Trophoblast cell (in vitro differentiated cells and primary cell): Measurements from ENCODE around the gene RPL29.

Experiments
- DNase-seq, 2 donors: peaks; one replicate each; pipeline ENCODE4 v3.0.0-alpha.2; 2016
- H2AFZ ChIP-seq: 2 replicates; pipeline ENCODE4 v1.6.1; 2013; ENCODE audit warnings: low read length, moderate library complexity, mild to moderate bottlenecking; ENCODE audit not compliant: insufficient read depth, poor library complexity
- H2AK5ac ChIP-seq: 2 replicates; pipeline ENCODE4 v1.6.1; 2013; ENCODE audit warnings: mild to moderate bottlenecking, low read length
- H2BK120ac ChIP-seq: 2 replicates; pipeline ENCODE4 v1.6.1; 2013; ENCODE audit warnings: low read length, mild to moderate bottlenecking, moderate library complexity; ENCODE audit not compliant: insufficient read depth, poor library complexity
- H2BK12ac ChIP-seq: 2 replicates; pipeline ENCODE4 v1.6.1; 2013; ENCODE audit warnings: mild to moderate bottlenecking, low read length, moderate library complexity
- H2BK5ac ChIP-seq: 2 replicates; pipeline ENCODE4 v1.6.1; 2013; ENCODE audit warnings: low read length, low read depth, moderate library complexity, mild to moderate bottlenecking; ENCODE audit not compliant: poor library complexity
- H3K14ac ChIP-seq: 2 replicates; pipeline ENCODE4 v1.6.1; 2013; ENCODE audit warnings: mild to moderate bottlenecking, low read length
- H3K18ac ChIP-seq: 2 replicates; pipeline ENCODE4 v1.6.1; 2013; ENCODE audit warnings: mild to moderate bottlenecking, low read length
- H3K23ac ChIP-seq: 2 replicates; pipeline ENCODE4 v1.6.1; 2013; ENCODE audit warnings: low read length
- H3K27ac ChIP-seq: 2 replicates; pipeline ENCODE4 v1.5.1; 2013; ENCODE audit warnings: low read depth, mild to moderate bottlenecking, inconsistent platforms, low read length, moderate library complexity
- H3K27me3 ChIP-seq: 2 replicates; pipeline ENCODE4 v1.6.1; 2013; ENCODE audit warnings: inconsistent platforms, mild to moderate bottlenecking, low read length, moderate library complexity; ENCODE audit not compliant: insufficient read depth
- H3K36me3 ChIP-seq, 2 experiments: 1 replicate in 1 of 2; 2 replicates in 1 of 2; pipeline ENCODE4 v1.6.1; 2013; ENCODE audit warnings: low read length in 2 of 2, mild to moderate bottlenecking in 2 of 2, moderate library complexity in 1 of 2; ENCODE audit not compliant: insufficient read depth in 2 of 2, control insufficient read depth in 1 of 2
- H3K4ac ChIP-seq: 2 replicates; pipeline ENCODE4 v1.6.1; 2013; ENCODE audit warnings: low read depth, mild to moderate bottlenecking, low read length, moderate library complexity
- H3K4me1 ChIP-seq, 2 experiments: 1 replicate in 1 of 2; 2 replicates in 1 of 2; pipeline ENCODE4 v1.6.1; 2013; ENCODE audit warnings: low read length in 2 of 2, mild to moderate bottlenecking in 2 of 2, moderate library complexity in 1 of 2; ENCODE audit not compliant: insufficient read depth in 2 of 2, control insufficient read depth in 1 of 2
- H3K4me2 ChIP-seq: 2 replicates; pipeline ENCODE4 v1.6.1; 2013; ENCODE audit warnings: inconsistent platforms, mild to moderate bottlenecking, low read length, moderate library complexity
- H3K4me3 ChIP-seq: 2 replicates; pipeline ENCODE4 v1.5.1; 2013; ENCODE audit warnings: mild to moderate bottlenecking, low read depth, low read length, inconsistent platforms
- H3K79me1 ChIP-seq: one replicate; pipeline ENCODE4 v1.6.1; 2013; ENCODE audit warnings: low read length
- H3K79me2 ChIP-seq: 2 replicates; pipeline ENCODE4 v1.6.1; 2013; ENCODE audit warnings: low read length, mild to moderate bottlenecking; ENCODE audit not compliant: control insufficient read depth, insufficient read depth, poor library complexity
- H3K9ac ChIP-seq: 2 replicates; pipeline ENCODE4 v1.6.1; 2013; ENCODE audit warnings: mild to moderate bottlenecking, low read length
- H3K9me3 ChIP-seq: 2 replicates; pipeline ENCODE4 v1.6.1; 2013; ENCODE audit warnings: low read depth, mild to moderate bottlenecking, control low read depth, inconsistent platforms, low read length; ENCODE audit not compliant: insufficient read depth
- H4K12ac ChIP-seq: 2 replicates; pipeline ENCODE4 v1.6.1; 2013; ENCODE audit warnings: low read depth, mild to moderate bottlenecking, low read length, moderate library complexity
- H4K8ac ChIP-seq: 2 replicates; pipeline ENCODE4 v1.6.1; 2013; ENCODE audit warnings: low read depth, mild to moderate bottlenecking, low read length, moderate library complexity
- H4K91ac ChIP-seq: one replicate; pipeline ENCODE4 v1.6.1; 2013; ENCODE audit warnings: low read depth, mild to moderate bottlenecking, low read length, moderate library complexity
- WGBS: extraction: QIAGEN DNeasy Blood & Tissue Kit; methylation state at CpG from one replicate; pipeline ENCODE4 v1.1.7; 2013; ENCODE audit warnings: missing lambda C conversion rate; ENCODE audit not compliant: insufficient read length, insufficient coverage; ENCODE audit errors: extremely low coverage; 5-methylcytosine and 5-hydroxymethylcytosine counted together

The RPL29 gene

GRCh38 chr3:52001443-52001974 lies 5.8 kb upstream of the RPL29 start:
- no peak overlapping the region for H2BK12ac ChIP-seq
- H4K8ac ChIP-seq = no peak overlapping the region
- no peak overlapping the region for H3K4ac ChIP-seq
- H3K4me1 ChIP-seq = peaks cover 10% of the 10 kb centered on the region in 2 experiments
- no peak overlapping the region for H2BK120ac ChIP-seq
- no CpG with 5 or more reads among the region's 18 CpGs for WGBS
- H3K4me2 ChIP-seq = no peak overlapping the region
- H3K27me3 ChIP-seq = no peaks in the 10 kb centered on the region
- no peak overlapping the region for H2BK5ac ChIP-seq
- no peaks in the 10 kb centered on the region for H3K79me2 ChIP-seq
- H4K12ac ChIP-seq = no peak overlapping the region
- peak; percentile 50 to 82 for DNase-seq
- no peak overlapping the region for H3K18ac ChIP-seq
- H3K4me3 ChIP-seq = no peak overlapping the region
- no peak overlapping the region for H3K23ac ChIP-seq
- no peaks in the 10 kb centered on the region for H3K79me1 ChIP-seq
- no peaks in the 10 kb centered on the region for H3K36me3 ChIP-seq
- no peak overlapping the region for H4K91ac ChIP-seq
- no peaks in the 10 kb centered on the region for H3K9me3 ChIP-seq
- H3K27ac ChIP-seq = no peak overlapping the region
- no peak overlapping the region for H3K14ac ChIP-seq
- no peak overlapping the region for H3K9ac ChIP-seq
- no peak overlapping the region for H2AK5ac ChIP-seq
- H2AFZ ChIP-seq = no peak overlapping the region

DNA sequence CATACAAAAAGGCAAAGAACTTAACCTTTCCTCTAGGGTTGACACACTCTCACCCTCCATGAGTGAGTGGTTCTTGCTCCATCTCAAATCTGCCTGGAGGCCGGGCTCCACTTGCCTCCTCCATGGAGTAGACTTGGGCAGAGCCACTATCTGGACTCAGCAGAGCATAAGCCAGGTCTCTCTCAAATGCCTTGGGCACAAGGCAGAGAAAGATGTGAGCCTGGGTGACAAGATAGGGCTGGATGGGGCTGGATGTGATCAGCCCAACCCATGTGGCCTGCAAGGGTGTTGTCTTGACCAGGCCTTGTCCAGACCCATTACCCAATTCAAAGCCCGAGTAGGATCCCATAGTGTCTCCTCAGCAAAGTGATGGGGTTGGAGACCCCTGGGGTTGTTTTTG lies 4.2 kb upstream of the RPL29 start:
- Histone ChIP-seq H4K91ac (no peak overlapping the region), H3K4me3 (peak overlapping the region; percentile 11), H3K4me1 (peaks cover 2 to 3% of the 10 kb centered on the region in 2 experiments), H2AFZ (no peak overlapping the region), H3K14ac (no peak overlapping the region), H4K12ac (no peak overlapping the region), H3K27ac (no peak overlapping the region), H3K27me3 (no peaks in the 10 kb centered on the region), H3K4me2 (no peak overlapping the region), H4K8ac (no peak overlapping the region), H3K9me3 (no peaks in the 10 kb centered on the region), H3K9ac (no peak overlapping the region), H3K79me2 (peaks cover 7% of the 10 kb centered on the region), H2BK5ac (no peak overlapping the region), H3K4ac (no peak overlapping the region), H3K18ac (no peak overlapping the region), H3K36me3 (no peaks in the 10 kb centered on the region), H3K23ac (no peak overlapping the region), H2BK120ac (no peak overlapping the region), H3K79me1 (peaks cover 8% of the 10 kb centered on the region), H2AK5ac (no peak overlapping the region), H2BK12ac (no peak overlapping the region)
- DNase-seq = no peak
- no CpG with 5 or more reads among the region's 2 CpGs for WGBS

DNA sequence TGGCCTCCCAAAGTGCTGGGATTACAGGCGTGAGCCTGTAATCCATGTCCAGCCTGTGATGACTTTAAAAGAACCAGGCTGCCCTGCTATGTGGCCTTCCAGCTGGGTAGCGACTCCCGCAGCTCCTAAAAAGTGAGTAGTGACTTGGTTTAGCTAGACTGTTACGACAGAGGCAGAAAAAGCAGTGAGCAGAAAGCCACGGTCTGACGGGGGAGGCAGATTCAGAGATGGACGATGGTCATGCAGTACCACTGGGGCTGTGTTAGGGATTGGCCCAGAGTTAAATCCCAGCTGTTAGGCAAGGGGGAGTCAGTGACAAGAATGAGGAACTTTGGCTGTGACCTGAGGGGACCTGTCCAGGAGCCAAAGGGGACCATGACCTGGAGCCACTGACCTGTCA lies 3.1 kb upstream of the RPL29 start:
- Histone ChIP-seq H3K4ac (no peak overlapping the region), H3K36me3 (peaks cover 10% of the 10 kb centered on the region in 2 experiments), H3K27ac (no peak overlapping the region), H3K4me3 (no peak overlapping the region), H4K8ac (no peak overlapping the region), H4K91ac (no peak overlapping the region), H3K79me1 (peaks cover 8% of the 10 kb centered on the region), H2AK5ac (peak overlapping the region; percentile 60), H2BK120ac (no peak overlapping the region), H4K12ac (no peak overlapping the region), H3K14ac (no peak overlapping the region), H2BK12ac (no peak overlapping the region), H3K4me2 (no peak overlapping the region), H3K9ac (no peak overlapping the region), H3K4me1 (peaks cover 9 to 11% of the 10 kb centered on the region in 2 experiments), H3K27me3 (no peaks in the 10 kb centered on the region), H3K9me3 (no peaks in the 10 kb centered on the region), H2AFZ (no peak overlapping the region), H3K79me2 (peaks cover 11% of the 10 kb centered on the region), H3K23ac (no peak overlapping the region), H2BK5ac (no peak overlapping the region), H3K18ac (no peak overlapping the region)
- DNase-seq = no peak
- no CpG with 5 or more reads among the region's 7 CpGs for WGBS

GRCh38 chr3:51997935-51998596 lies 2.4 kb upstream of the RPL29 start:
- DNase-seq = peak; percentile 43 to 68
- Histone ChIP-seq H4K8ac (no peak overlapping the region), H3K36me3 (peaks cover 16% of the 10 kb centered on the region in 2 experiments), H3K4me1 (peaks cover 9 to 11% of the 10 kb centered on the region in 2 experiments), H3K79me2 (peaks cover 11% of the 10 kb centered on the region), H3K9ac (no peak overlapping the region), H2BK120ac (no peak overlapping the region), H2BK5ac (no peak overlapping the region), H3K14ac (no peak overlapping the region), H4K91ac (no peak overlapping the region), H3K9me3 (no peaks in the 10 kb centered on the region), H2AK5ac (no peak overlapping the region), H2BK12ac (no peak overlapping the region), H3K27ac (no peak overlapping the region), H3K79me1 (peaks cover 8% of the 10 kb centered on the region), H3K23ac (no peak overlapping the region), H3K4me2 (peak overlapping the region; percentile 20), H3K18ac (no peak overlapping the region), H2AFZ (no peak overlapping the region), H4K12ac (no peak overlapping the region), H3K4ac (no peak overlapping the region), H3K27me3 (no peaks in the 10 kb centered on the region), H3K4me3 (no peak overlapping the region)
- WGBS = no CpG with 5 or more reads among the region's 7 CpGs
